GM12874 (cell line): ENCODE measurements around the gene GALE.
A peak's percentile ranks its signal among the peaks of the same experiment; 100 is the strongest.

Experiments used
- TF ChIP-seq, protein P1 (sequence below): IDR thresholded peaks from 2 replicates; pipeline ENCODE4 v1.5.1; 2011; ENCODE audit warnings: low read depth, mild to moderate bottlenecking, control low read depth, low read length, moderate library complexity; ENCODE audit not compliant: insufficient read depth

The GALE gene

DNA sequence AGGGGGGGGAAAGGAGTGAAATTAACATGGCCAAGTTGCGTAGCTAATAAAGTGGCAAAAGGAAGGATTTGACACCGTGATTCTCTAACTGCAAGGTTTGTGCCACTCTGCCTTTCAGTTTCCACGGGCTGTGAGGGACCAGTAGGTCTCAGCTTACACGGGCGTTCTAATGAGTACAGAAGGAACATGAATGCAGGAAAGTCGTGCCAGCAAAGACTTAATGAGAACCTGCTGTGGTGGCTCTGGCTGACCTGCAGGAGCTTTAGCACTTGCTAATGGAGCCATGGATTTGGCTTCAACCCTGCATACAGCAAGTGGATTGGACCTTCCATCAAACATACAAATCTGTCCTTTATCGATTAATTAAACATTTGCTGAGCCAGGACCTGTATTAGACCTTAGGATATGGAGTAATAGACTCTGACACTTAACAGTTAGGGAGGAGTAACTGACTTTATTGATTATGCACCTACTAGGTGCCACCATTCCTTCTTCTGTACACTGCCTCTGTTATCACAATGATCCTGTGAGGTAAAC is 37.4 kb downstream of the GALE start:
- TF ChIP-seq, protein P1, sequence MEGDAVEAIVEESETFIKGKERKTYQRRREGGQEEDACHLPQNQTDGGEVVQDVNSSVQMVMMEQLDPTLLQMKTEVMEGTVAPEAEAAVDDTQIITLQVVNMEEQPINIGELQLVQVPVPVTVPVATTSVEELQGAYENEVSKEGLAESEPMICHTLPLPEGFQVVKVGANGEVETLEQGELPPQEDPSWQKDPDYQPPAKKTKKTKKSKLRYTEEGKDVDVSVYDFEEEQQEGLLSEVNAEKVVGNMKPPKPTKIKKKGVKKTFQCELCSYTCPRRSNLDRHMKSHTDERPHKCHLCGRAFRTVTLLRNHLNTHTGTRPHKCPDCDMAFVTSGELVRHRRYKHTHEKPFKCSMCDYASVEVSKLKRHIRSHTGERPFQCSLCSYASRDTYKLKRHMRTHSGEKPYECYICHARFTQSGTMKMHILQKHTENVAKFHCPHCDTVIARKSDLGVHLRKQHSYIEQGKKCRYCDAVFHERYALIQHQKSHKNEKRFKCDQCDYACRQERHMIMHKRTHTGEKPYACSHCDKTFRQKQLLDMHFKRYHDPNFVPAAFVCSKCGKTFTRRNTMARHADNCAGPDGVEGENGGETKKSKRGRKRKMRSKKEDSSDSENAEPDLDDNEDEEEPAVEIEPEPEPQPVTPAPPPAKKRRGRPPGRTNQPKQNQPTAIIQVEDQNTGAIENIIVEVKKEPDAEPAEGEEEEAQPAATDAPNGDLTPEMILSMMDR = no peak

DNA sequence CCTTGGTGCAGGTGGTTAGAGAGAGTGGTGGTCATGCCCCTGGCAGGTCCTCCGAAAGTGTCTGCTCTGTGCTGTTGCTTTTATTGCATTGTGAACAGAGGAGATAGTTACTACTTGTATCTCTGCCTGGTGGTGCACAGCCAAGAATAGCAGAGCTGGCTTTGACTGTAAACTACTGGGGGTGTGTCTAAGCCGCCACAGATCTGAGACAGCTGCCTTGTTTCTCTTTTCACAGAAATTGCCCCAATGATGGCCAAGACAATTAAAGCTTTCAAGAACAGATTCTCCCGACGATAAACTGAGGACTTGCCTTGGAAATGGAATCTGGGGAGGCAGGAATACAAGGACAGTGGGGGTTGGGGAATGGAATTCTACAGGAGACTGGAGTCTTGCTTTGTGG is 41.3 kb downstream of the GALE start:
- TF ChIP-seq, protein P1 = no peak

DNA sequence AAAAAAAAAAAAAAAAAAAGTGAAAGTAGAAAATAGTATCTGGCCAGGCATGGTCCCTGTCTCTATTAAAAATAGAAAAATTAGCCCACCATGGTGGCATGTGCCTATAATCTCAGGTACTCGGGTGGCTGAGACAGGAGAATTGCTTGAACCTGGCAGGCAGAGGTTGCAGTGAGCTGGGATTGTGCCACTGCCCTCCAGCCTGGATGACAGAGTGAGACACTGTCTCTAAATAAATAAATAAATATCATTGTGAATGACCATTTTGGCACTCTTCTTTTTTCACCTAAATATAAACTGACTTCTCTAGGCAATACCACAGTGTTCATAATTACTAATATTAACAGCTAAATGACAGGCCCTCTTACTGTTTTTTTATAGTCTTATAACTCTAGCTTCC is 42.7 kb downstream of the GALE start:
- TF ChIP-seq, protein P1 = no peak

DNA sequence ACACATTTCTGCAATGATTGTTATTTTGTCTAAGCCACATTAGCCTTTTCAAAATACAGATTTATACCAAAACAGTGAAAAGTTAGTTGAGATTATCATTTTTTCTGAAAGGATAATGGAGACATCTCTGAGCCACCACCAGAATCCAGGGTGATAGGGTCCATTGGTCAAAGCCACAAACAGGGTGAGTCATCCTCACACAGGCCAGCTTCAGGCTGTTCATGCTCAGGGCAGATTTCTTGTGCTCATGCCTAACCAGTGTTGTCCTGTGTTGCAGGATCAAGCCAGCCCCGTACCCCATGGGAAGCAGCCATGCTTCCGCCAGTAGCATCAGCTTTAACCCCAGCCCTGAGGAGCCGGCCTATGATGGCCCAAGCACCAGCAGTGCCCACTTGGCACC is 43.9 kb downstream of the GALE start:
- TF ChIP-seq, protein P1 = no peak

DNA sequence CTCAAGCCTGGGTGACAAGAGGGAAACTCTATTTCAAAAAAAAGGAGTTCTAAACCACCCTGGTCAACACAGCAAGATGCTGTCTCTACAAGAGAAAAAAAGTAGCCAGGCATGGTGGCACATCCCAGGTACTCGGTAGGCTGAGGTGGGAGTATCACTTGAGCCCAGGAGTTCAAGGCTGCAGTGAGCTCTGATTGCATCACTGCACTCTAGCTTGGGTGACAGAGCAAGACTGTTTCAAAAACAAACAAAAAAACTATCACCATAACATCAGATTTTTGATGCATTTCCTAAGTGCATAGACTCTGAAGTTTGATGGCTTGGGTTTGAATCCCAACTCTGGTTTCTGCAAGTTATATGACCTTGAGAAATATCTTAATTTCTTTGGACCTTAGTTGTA is 47.6 kb downstream of the GALE start:
- TF ChIP-seq, protein P1 = no peak

DNA sequence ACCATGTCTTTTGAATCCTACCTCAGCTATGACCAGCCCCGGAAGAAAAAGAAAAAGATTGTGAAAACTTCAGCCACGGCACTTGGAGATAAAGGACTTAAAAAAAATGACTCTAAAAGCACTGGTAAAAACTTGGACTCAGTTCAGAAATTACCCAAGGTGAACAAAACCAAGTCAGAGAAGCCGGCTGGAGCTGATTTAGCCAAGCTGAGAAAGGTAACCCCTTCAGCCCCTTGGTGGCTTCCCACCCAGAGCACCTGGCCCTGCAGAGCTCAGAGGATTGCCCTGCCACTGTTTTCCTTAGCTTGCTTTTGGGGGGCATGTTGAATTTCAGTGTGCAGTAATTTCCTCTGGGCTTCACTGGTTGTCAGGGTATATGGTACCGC is 48.7 kb downstream of the GALE start:
- TF ChIP-seq, protein P1 = no peak

DNA sequence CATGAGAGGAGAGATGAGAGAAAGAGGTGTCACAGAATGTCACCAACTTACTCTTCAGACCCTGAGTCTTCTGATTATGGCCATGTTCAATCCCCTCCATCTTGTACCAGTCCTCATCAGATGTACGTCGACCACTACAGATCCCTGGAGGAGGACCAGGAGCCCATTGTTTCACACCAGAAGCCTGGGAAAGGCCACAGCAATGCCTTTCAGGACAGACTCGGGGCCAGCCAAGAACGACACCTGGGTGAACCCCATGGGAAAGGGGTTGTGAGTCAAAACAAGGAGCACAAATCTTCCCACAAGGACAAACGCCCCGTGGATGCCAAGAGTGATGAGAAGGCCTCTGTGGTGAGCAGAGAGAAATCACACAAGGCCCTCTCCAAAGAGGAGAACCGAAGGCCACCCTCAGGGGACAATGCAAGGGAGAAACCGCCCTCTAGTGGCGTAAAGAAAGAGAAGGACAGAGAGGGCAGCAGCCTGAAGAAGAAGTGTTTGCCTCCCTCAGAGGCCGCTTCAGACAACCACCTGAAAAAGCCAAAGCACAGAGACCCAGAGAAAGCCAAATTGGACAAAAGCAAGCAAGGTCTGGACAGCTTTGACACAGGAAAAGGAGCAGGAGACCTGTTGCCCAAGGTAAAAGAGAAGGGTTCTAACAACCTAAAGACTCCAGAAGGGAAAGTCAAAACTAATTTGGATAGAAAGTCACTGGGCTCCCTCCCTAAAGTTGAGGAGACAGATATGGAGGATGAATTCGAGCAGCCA is 49.3 kb downstream of the GALE start:
- TF ChIP-seq, protein P1 = peak; percentile 82
